HG03442 (cell line): ENCODE measurements around the gene GNAI1.

Experiments used
- ATAC-seq: cut with Tn5 transposase; IDR thresholded peaks from one replicate; pipeline ENCODE4 v1.9.1; 2021; ENCODE audit warnings: mild to moderate bottlenecking, moderate library complexity; ENCODE audit not compliant: unreplicated experiment

GNAI1 gene

DNA sequence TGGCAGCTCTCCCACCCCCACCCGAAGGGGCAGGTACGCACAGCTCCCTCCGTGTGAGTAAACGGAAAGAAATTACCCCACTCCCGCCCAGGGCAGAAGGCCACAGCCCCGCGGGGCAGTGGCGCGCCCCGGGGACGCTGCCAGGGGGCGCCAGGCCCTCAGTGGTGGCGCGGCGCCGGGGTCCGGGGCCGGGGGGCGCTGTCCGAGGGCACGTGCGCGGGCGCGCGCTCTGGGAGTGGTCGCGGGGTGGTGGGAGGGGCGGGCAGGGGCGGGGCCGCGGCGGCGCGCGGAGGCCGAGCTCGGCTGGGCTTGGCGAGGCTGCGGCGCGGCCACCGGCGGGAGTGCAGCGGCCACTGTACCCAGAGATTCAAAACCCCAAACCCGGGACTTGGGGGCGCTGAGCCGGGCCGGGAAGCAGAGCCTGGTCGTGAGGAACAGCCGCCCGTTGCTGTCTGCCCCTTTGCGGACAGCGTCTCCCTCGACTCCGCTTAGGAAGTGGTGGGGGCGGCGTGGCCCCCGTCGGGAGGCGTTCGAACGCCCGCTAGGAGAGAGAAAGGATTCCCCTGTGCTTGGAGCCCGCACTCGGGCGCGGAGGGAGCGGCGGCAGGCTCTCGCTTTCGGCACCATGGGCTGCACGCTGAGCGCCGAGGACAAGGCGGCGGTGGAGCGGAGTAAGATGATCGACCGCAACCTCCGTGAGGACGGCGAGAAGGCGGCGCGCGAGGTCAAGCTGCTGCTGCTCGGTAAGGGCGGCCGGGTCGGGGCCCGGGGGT, at the start of gene GNAI1:
Gene GNAI1, plus strand, starts transcription at position 296 of the 773 bp plus-strand sequence. Its CDS starts 330 bp downstream, at position 626.
- ATAC-seq: peak; percentile 37

DNA sequence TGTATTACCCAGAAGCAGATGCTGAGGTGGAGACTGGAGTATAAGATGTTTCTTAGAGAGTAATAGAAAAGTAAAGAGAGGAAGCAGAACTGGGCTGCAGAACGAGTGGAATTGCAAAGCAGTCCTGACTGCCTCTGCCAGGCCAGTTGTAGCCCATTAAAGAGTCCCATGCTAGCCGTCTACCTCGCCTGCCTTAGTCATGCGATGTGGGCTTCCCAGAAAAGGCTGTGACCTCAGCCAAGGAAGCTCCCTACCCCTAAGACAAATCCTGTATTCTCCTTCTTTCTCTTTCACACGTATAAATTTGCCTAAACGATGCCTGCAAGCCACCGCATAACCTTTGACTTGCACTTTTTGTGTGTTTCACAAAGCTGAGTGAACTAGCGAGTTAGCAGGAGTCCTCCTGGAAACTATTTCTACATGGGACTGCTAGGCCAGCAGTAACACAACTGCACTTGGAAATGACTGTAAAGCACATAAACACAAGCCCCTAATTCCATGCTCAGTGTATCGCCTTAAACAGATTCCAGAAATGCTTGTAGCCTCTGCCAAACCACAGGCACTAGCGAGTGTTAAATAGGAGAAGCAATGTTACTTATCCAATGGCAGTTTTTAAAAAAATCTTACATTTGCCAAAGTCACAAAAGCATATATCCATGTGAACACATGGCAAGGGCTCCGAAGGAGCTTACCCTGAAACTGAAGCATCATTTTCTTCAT, 47.4 kb upstream of the GNAI1 start:
- no peak for ATAC-seq

DNA sequence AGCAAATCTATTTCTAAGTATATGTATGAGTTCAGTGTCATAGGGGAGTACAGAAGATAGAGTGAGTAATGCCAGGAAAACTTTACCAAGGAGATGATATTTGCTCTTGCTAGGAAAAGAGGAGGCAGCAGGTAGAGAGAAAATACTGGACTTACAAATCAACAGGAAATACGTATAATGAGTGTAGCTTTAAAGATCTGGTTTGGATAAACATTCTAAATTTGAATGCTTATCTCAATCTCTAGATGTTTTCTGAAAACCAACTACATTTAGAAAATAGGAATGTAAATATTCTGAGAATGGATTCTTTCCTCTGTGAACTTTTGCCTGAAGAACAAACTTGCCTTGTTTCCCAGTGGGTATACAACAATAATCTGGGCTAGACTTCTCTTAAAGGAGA, 46.9 kb upstream of the GNAI1 start:
- no peak for ATAC-seq

DNA sequence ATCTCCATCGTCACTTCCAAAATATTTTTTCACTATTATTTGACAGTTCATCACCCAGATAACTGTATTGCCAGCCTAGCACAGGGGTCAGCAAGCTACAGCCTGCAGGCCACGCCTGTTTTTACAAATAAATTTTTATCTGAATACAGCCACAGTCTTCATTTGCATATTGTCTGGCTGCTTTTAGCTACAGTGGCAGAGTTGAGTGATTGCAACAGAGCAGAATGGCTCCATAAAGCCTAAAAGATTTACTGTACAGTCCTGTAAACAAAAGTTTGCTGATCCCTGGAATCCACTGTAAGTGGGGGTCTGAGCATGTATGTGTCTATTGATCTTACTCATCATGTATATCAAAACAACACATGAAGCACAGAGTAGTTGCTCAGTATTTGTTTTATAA, 45.9 kb upstream of the GNAI1 start:
- ATAC-seq: no peak

DNA sequence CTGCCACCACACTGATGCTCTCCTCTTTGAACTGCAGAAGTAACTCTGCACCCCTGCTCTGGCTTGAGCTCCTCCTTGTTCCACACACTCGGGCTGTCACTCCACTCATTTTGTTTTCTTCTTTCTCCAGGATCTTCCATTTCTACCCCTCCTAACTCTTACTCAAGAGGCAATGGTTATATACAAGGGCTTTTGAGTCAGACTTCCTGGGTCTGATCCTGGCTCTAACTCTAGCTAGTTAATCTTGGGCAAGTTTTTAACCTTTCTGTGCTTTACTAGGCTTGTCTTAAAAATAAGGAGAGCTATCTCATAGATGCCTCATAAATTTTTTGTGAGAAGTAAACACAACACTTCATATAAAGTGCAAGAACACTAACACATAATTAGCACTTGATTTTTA, 45.3 kb upstream of the GNAI1 start:
- ATAC-seq: no peak

- no peak for ATAC-seq
These were observed 41.3 kb upstream of the GNAI1 start for GRCh38 chr7:80093349-80093748.

- ATAC-seq: no peak
These were observed 39.1 kb upstream of the GNAI1 start for GRCh38 chr7:80095545-80095944.

- ATAC-seq: no peak
These were observed 36.9 kb upstream of the GNAI1 start for GRCh38 chr7:80097756-80098155.

GRCh38 chr7:80098795-80099194, 35.8 kb upstream of the GNAI1 start:
- no peak for ATAC-seq

- no peak for ATAC-seq
These were observed 34.4 kb upstream of the GNAI1 start for GRCh38 chr7:80100254-80100653.

DNA sequence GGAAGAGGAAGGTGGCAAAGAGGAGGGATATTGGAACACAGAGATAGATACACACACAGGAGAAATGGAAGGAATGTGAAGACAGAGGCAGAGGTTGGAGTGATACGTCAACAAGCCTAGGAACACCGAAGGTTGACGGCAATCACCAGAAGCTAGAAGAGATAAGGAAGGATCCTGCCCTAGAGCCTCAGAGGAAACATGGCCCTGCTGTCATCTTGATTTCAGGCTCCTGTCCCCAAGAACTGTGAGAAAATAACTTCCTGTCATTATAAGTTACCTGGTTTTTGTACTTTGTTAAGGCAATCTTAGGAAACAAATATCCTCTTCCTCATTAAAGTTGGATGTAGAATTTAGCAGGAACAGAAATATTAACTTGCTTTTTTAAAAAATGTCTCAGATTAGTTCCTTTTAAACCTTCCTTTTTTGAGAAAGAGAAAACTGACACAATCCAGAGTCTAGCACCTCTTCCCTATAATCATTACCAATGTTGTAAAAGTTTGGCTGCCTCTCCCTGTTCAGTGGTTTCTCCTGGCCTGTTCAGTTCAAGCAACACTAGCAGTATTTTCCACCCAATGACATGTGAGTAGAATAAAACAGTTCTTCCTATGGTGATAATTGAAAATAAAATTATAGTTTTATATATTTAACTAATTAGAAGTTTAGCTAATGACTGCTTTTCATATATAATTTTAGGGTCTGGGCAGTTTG, 28.8 kb upstream of the GNAI1 start:
- ATAC-seq: no peak

- no peak for ATAC-seq
These were observed 28.0 kb upstream of the GNAI1 start for GRCh38 chr7:80106498-80107113.

- ATAC-seq: no peak
These were observed 27.4 kb upstream of the GNAI1 start for GRCh38 chr7:80107278-80107677.

- ATAC-seq: no peak
These were observed 24.3 kb upstream of the GNAI1 start for GRCh38 chr7:80110376-80110775.

- ATAC-seq: no peak
These were observed 20.5 kb upstream of the GNAI1 start for GRCh38 chr7:80114159-80114558.

DNA sequence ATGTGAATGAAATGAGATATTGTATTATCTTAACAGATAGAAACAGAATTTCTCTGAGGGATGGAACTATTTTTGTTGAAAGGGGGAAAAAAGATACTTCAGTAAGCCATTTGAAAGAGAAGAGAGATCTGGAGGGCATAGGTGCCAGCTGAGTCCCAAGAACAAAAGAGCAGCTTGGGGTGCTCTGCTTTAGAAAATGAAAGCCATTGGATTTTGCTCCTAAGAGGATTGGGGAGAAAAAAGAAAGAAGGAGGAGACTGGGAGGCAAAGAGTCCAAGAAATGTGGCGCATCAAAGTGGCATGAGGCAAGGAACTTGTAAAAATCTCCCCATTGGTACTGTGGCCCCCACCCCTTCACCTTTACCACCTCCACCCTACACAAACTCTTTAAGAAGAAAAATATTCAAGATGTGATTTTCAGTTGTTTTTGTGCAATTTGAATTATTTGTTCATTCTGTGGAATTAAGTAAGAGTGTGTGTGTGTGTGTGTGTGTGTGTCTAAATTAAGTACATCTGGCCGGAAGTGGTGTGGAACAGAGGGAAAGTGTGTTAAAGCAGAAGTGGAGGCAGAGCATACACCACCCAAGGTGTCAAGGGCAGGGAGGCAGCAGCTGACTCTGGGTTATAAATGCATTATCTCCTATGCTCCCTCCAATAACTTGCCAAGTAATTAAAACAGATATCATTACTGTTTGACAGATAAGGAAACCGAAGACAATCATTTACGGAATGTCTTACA, 9.9 kb upstream of the GNAI1 start:
- ATAC-seq: no peak

GRCh38 chr7:80127412-80128160, 7.0 kb upstream of the GNAI1 start:
- ATAC-seq: no peak

DNA sequence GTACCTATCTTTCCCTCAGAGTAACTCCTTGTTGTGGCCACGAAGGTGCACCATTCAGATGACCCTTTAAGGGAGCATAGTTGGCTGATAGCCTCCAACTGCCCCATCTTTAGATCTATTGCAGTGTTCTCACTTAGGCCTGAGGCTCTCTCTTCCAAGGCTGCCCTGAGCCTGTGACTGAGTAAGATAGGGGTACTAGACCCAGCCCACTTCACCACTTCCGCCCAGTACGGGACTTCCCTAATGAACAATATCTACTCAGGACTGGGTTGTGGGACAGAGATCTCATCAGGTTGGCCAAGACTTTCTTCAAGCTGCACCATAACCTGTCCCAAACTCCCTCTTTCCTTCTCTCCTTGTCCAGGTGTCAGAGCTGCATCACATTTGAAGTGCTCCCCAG, 5.7 kb upstream of the GNAI1 start:
- peak; percentile 43 for ATAC-seq

- ATAC-seq: no peak
These were observed 4.8 kb upstream of the GNAI1 start for GRCh38 chr7:80129785-80130184.
